Common myeloid progenitor, CD34-positive (primary cell): ENCODE data around the gene LATS2.

Experiments
- CTCF ChIA-PET: fragments of 350-600 bp; sonication (Branson Sonifier 250); formaldehyde crosslinking; loops from one replicate; lab custom pipeline; 2021; ENCODE audit warnings: antibody characterized with exemption; lab: Charles Lee
- POLR2A ChIA-PET: fragments of 350-600 bp; sonication (Branson Sonifier 250); formaldehyde crosslinking; loops from one replicate; lab custom pipeline; 2021; ENCODE audit warnings: antibody characterized with exemption; lab: Charles Lee
- DNase-seq, 3 donors: peaks; one replicate each; pipeline versions ENCODE4 v3.0.0 to v3.0.0-alpha.2; 2013
- H3K27ac ChIP-seq, 2 experiments: 1 replicate in 1 of 2; 2 replicates in 1 of 2; pipeline ENCODE4 v1.7.0; 2013; ENCODE audit warnings: inconsistent platforms in 2 of 2, low read length in 2 of 2, mild to moderate bottlenecking in 2 of 2, low read depth in 1 of 2, moderate library complexity in 1 of 2; ENCODE audit not compliant: severe bottlenecking in 2 of 2, insufficient read depth in 1 of 2, poor library complexity in 1 of 2
- H3K27me3 ChIP-seq, 5 experiments: replicated peaks in 2 of 5; 1 replicate in 3 of 5; 2 replicates in 2 of 5; pipeline versions ENCODE4 v1.6.1 to v1.7.0; 2013; ENCODE audit warnings: low read length in 4 of 5, mild to moderate bottlenecking in 2 of 5, moderate library complexity in 2 of 5, inconsistent platforms in 1 of 5; ENCODE audit not compliant: insufficient read depth in 5 of 5, control insufficient read depth in 4 of 5
- H3K36me3 ChIP-seq, 4 experiments: 1 replicate in 2 of 4; 2 replicates in 2 of 4; pipeline versions ENCODE4 v1.6.1 to v1.7.0; 2013; ENCODE audit warnings: low read length in 3 of 4, control low read depth in 1 of 4, mild to moderate bottlenecking in 1 of 4; ENCODE audit not compliant: control insufficient read depth in 4 of 4, insufficient read depth in 4 of 4
- H3K4me1 ChIP-seq, 4 experiments: 1 replicate in 3 of 4; 2 replicates in 1 of 4; pipeline versions ENCODE4 v1.6.1 to v1.7.1; 2013; ENCODE audit warnings: low read length in 3 of 4, mild to moderate bottlenecking in 3 of 4, control low read depth in 1 of 4, inconsistent platforms in 1 of 4, moderate library complexity in 1 of 4; ENCODE audit not compliant: control insufficient read depth in 4 of 4, insufficient read depth in 4 of 4; ENCODE audit errors: control extremely low read depth in 1 of 4
- H3K4me3 ChIP-seq, 7 experiments: 1 replicate in 4 of 7; 2 replicates in 3 of 7; pipeline versions ENCODE4 v1.5.1 to v1.7.0; 2013; ENCODE audit warnings: mild to moderate bottlenecking in 7 of 7, low read length in 6 of 7, moderate library complexity in 6 of 7, inconsistent platforms in 2 of 7, low read depth in 2 of 7, control low read depth in 1 of 7; ENCODE audit not compliant: insufficient read depth in 4 of 7, control insufficient read depth in 1 of 7; ENCODE audit errors: extremely low read depth in 1 of 7
- H3K9me3 ChIP-seq, 5 experiments: 1 replicate in 4 of 5; 2 replicates in 1 of 5; pipeline versions ENCODE4 v1.6.1 to v1.7.1; 2013; ENCODE audit warnings: low read length in 4 of 5, mild to moderate bottlenecking in 2 of 5, inconsistent platforms in 1 of 5, low read depth in 1 of 5, moderate library complexity in 1 of 5; ENCODE audit not compliant: control insufficient read depth in 4 of 5, insufficient read depth in 2 of 5; ENCODE audit errors: control extremely low read depth in 1 of 5
- WGBS: methylation state at CpG from one replicate; pipeline ENCODE4 v1.1.5; 2013; ENCODE audit not compliant: insufficient coverage; 5-methylcytosine and 5-hydroxymethylcytosine counted together

Gene LATS2

DNA sequence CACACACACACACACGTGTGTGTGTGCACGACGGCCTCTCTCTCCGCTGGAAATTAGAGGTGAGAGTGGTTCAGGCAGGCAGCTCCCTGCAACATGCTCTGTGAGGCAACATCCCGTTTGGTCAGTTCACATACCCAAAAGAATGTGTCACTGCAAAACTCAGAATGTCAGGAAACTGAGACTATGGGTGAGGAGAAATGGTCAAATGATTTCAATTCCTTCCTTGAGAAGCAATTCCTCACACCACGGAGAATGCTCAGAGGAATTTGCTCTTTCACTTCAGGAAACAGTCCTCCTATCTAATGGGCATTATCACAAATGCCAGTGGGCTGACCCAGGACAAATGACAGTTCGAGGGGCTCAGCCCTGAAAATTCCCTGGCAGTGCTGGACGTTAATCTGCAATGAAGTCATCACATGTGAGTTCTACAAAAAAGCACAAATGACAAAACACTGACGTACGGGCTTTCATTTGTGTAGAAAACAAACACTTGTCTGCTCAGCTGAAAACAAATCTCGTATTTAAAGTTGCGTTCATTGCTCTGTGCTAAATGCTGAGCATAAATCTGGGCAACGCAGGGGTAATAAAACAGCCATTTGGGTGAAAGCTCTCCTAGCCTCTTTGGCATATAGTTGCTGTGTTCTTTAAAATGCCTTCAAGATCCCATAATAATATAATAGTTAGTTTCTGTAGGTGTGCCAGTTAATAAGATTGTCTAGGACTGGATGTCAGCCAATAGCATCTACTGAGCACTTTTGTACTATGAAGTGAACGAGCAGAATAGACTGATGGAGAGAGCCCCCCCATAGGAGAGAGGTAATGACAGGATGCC, 18.6 kb upstream of the LATS2 start:
- Histone ChIP-seq H3K27ac (no peak overlapping the region), H3K36me3 (no peaks in the 10 kb centered on the region), H3K27me3 (no peaks in the 10 kb centered on the region), H3K9me3 (no peaks in the 10 kb centered on the region), H3K4me3 (no peak overlapping the region), H3K4me1 (peaks cover 0 to 29% (median 14%) of the 10 kb centered on the region in 4 experiments)
- ChIA-PET POLR2A (no interaction called here), CTCF (interaction anchor here (1.0 kb wide), 1 partner anchor 14 kb away, joined by 4 read pairs; no protein-coding TSS in a partner anchor)
- 91% methylated on average over 8 of the region's 14 CpGs for WGBS
- DNase-seq = no peak

DNA sequence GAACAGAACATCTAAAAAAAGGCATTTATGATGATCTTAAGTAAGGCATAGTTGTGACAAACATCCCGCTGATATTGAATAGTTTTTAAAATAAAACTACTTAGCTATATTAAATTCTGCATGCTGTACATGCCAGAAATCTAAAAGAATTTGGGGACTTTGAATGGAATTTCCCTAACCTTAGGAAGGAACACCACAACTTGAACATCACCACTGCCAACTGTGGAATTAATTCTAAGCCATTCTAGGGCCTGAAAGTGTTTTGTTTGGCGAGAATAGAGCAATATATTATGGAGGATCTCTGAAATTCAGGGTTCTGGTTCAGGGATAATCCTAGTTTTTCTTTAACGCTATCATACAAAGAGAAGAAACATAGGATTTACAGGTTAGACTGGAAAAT, 17.8 kb upstream of the LATS2 start:
- no peak for DNase-seq
- 100% methylated on average over 2 of the region's 3 CpGs for WGBS
- H3K9me3 ChIP-seq = no peaks in the 10 kb centered on the region
- H3K4me1 ChIP-seq = peaks cover 0 to 37% (median 21%) of the 10 kb centered on the region in 4 experiments
- H3K4me3 ChIP-seq = no peak overlapping the region
- H3K27me3 ChIP-seq = no peaks in the 10 kb centered on the region
- no peak overlapping the region for H3K27ac ChIP-seq
- POLR2A ChIA-PET = interaction anchor here (1.0 kb wide), 1 partner anchor 21 kb away, joined by 3 read pairs; no protein-coding TSS in a partner anchor
- no peaks in the 10 kb centered on the region for H3K36me3 ChIP-seq
- CTCF ChIA-PET = interaction anchor here (0.9 to 1.0 kb wide), 3 partner anchors 15 to 37 kb away, joined by 3 to 4 read pairs (median 3); no protein-coding TSS in a partner anchor

DNA sequence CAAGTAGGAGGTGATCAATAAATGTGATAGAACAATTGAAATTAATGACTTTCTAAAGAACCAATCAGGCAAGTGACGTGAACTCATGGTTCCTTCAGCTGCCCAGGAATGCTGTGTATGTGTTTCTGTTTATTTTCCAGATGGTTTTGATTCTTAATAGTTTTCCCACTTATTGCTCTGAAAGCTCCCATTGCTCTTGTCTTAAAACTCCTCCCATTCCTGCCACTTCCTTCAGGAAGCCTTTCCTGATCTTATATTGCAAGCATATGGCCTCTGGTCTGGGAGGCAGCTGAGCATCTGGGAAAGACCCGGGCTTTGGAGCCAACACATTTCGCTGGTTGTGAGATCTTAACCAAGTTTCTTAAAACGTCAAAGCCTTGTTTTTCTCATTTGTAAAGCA, 17.1 kb upstream of the LATS2 start:
- Histone ChIP-seq H3K9me3 (no peaks in the 10 kb centered on the region), H3K27me3 (no peaks in the 10 kb centered on the region), H3K4me3 (no peak overlapping the region), H3K27ac (no peak overlapping the region), H3K36me3 (no peaks in the 10 kb centered on the region), H3K4me1 (peaks cover 0 to 44% (median 27%) of the 10 kb centered on the region in 4 experiments)
- no peak for DNase-seq
- WGBS = 100% methylated on average over 4 of the region's 4 CpGs
- ChIA-PET POLR2A (interaction anchor here (1.0 kb wide), 1 partner anchor 20 kb away, joined by 3 read pairs; no protein-coding TSS in a partner anchor), CTCF (interaction anchor here (0.9 to 1.0 kb wide), 3 partner anchors 15 to 37 kb away, joined by 3 to 4 read pairs (median 3); no protein-coding TSS in a partner anchor)

DNA sequence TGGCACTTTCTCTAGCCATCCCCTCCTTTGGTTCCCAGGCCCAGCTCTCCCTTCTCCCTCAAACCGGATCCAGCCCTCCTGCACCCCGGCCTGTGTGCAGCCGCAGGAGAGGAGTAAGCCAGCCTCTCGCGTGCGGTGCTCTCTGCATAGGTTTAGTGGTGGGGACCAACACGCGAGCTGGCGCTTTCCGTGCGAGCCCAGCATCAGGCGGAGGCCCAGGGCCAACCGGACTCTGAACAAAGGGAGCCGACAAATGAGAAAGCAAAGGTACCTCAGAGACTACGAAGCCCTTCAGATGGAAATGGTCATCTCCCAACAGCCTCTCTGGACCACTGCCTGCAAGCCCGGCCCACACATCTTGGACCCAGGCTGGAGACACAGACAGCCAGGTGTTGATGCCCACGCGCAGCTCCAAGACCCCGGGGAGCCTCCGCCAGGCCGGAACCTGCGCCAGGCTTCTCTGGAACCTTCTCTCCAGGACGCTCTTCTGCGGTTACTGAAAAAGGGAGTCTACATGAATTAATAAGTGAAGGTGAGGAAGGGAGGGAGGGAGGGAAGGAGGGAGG, 16.5 kb upstream of the LATS2 start:
- no peak overlapping the region for H3K4me3 ChIP-seq
- H3K27ac ChIP-seq = no peak overlapping the region
- DNase-seq = no peak
- no peaks in the 10 kb centered on the region for H3K27me3 ChIP-seq
- ChIA-PET CTCF (interaction anchor here (0.9 to 1.9 kb wide), 4 partner anchors 10 to 56 kb away, joined by 3 to 4 read pairs (median 4); no protein-coding TSS in a partner anchor), POLR2A (no interaction called here)
- H3K9me3 ChIP-seq = no peaks in the 10 kb centered on the region
- H3K4me1 ChIP-seq = peaks cover 3 to 47% (median 31%) of the 10 kb centered on the region in 4 experiments
- H3K36me3 ChIP-seq = no peaks in the 10 kb centered on the region
- WGBS = 97% methylated on average over 20 of the region's 24 CpGs

DNA sequence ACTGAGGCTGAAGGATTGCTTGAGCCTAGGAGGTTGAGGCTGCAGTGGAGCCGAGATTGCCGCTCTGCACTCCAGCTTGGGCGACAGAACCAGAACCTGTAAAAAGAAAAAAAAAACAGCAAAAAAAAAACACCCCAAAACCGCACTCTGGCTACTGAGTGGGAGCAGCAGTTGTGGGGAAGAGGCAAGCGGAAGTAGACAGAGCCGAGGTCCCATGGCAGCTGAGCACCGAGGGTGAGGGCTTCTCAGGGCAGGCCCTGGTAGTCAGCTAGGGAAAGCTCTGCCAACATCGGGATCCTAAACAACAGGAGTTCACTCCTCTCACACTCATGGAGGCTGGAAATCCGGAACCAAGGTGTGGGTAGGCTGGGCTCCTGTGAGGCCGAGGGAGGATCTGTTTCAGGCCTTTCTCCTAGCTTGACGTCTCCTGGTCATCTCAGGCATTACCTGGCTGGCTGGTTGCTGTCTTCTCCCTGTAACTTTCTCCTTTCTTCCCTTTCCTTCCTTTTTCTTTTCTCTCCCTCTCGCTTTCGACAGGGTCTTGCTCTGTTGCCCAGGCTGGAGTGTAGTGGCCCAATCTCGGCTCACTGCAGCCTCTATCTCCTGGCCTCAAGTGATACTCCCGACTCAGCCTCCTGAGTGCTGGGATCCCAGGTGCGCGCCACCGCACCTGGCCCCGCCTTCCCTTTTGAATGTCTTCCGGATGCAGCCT, 15.8 kb upstream of the LATS2 start:
- ChIA-PET CTCF (interaction anchor here (0.9 to 1.9 kb wide), 3 partner anchors 10 to 56 kb away, joined by 3 to 4 read pairs (median 4); no protein-coding TSS in a partner anchor), POLR2A (no interaction called here)
- 91% methylated on average over 12 of the region's 20 CpGs for WGBS
- DNase-seq = no peak
- no peak overlapping the region for H3K4me3 ChIP-seq
- no peaks in the 10 kb centered on the region for H3K36me3 ChIP-seq
- no peaks in the 10 kb centered on the region for H3K9me3 ChIP-seq
- peaks cover 6 to 51% (median 36%) of the 10 kb centered on the region in 4 experiments for H3K4me1 ChIP-seq
- no peak overlapping the region for H3K27ac ChIP-seq
- H3K27me3 ChIP-seq = no peaks in the 10 kb centered on the region

DNA sequence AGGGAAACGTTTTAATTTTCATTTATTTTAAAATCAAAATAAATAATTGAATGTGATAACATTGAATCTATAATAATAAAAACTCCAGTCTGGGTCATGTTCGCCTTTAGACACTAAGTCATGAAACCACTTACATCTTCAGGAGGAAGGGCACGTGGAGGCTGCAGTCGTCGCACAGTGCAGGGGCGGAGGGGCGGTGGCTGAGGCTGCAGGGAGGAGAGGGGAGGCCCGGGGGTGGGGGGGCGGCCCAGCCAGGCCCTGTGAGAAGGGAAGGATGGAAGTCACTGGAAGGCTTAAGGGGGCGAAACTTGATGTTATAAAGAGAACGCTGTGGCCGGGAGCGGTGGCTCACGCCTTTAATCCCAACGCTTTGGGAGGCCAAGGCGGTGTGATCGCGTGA, 14.9 kb upstream of the LATS2 start:
- 97% methylated on average over 9 of the region's 18 CpGs for WGBS
- ChIA-PET POLR2A (interaction anchor here (1.0 to 1.5 kb wide), 3 partner anchors 18 to 133 kb away, joined by 3 to 5 read pairs (median 3); no protein-coding TSS in a partner anchor), CTCF (interaction anchor here (1.5 to 1.9 kb wide), 2 partner anchors 42 to 57 kb away, joined by 3 to 4 read pairs; no protein-coding TSS in a partner anchor)
- Histone ChIP-seq H3K27ac (no peak overlapping the region), H3K27me3 (no peaks in the 10 kb centered on the region), H3K36me3 (no peaks in the 10 kb centered on the region), H3K4me1 (peaks cover 8 to 61% (median 45%) of the 10 kb centered on the region in 4 experiments), H3K4me3 (peak overlapping the region in 3 of 7 experiments; percentile 25 to 61 (median 32)), H3K9me3 (no peaks in the 10 kb centered on the region)
- DNase-seq = peak; percentile 46 to 79 (median 68)
